ENCODE results near the gene HBG1.
A peak's percentile ranks its signal among the peaks of the same experiment; 100 is the strongest.

Gene HBG1

GRCh38 chr11:5227681-5228080, 22.0 kb downstream of the HBG1 start:
- no peak for DNase-seq (ENCODE audit: low read depth, low spot score)

GRCh38 chr11:5226732-5227310, 22.8 kb downstream of the HBG1 start, which contains the start of gene HBB:
HBB (minus strand) TSS chr11:5227071; CDS start chr11:5227021, 50 bp downstream.
- DNase-seq (ENCODE audit: low read depth, low spot score) = no peak

GRCh38 chr11:5225480-5225871, 24.2 kb downstream of the HBG1 start:
- no peak for DNase-seq (ENCODE audit: low read depth, low spot score)

DNA sequence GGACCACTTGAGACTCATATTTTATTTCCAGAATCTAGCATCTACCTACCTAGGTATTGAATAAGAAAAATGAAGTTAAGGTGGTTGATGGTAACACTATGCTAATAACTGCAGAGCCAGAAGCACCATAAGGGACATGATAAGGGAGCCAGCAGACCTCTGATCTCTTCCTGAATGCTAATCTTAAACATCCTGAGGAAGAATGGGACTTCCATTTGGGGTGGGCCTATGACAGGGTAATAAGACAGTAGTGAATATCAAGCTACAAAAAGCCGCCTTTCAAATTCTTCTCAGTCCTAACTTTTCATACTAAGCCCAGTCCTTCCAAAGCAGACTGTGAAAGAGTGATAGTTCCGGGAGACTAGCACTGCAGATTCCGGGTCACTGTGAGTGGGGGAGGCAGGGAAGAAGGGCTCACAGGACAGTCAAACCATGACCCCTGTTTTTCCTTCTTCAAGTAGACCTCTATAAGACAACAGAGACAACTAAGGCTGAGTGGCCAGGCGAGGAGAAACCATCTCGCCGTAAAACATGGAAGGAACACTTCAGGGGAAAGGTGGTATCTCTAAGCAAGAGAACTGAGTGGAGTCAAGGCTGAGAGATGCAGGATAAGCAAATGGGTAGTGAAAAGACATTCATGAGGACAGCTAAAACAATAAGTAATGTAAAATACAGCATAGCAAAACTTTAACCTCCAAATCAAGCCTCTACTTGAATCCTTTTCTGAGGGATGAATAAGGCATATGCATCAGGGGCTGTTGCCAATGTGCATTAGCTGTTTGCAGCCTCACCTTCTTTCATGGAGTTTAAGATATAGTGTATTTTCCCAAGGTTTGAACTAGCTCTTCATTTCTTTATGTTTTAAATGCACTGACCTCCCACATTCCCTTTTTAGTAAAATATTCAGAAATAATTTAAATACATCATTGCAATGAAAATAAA, 24.8 kb downstream of the HBG1 start:
- DNase-seq (ENCODE audit: low read depth, low spot score) = no peak

DNA sequence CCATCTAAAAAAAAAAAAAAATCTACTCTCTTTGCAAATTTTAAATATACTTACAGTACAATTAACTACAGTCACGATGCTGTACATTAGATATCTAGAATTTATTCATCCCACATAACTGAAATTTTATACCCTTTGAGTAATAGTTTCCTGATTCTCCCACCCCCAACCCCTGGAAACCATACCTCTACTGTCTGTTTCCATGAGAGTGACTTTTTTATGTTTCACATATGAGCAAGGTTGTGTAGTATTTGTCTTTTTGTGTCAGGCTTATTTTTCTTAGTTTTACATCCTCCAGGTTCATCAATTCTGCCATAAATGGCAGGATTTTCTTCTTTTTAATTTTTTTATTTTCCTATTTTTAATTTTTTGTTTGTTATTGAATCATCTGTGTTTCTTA, 26.0 kb downstream of the HBG1 start:
- DNase-seq (ENCODE audit: low read depth, low spot score) = no peak

GRCh38 chr11:5223146-5223545, 26.5 kb downstream of the HBG1 start:
- no peak for DNase-seq (ENCODE audit: low read depth, low spot score)

DNA sequence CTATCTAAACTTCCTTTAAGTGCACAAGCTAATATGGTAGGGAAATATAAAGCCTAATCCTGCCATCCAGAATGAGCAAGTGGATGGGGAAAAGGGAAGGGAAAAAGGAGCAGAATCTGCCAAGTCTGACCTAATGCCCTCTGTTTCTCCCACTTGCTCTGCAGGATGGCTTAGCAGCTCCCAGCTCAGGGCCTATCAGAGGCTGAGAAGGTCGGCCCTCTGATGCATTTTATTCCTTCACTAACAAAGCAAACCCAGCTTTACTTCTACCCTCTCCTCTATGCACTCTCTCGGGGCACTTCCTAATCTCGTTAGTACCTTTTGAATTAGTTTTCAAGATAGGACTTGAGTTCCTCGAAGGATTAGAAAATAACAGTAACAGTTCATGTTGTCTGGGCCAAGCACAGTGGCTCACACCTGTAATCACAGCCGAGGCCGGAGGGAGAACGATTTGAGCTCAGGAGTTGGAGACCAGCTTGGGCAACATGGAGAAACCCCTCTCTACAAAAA, 39.2 kb downstream of the HBG1 start:
- no peak for DNase-seq (ENCODE audit: low read depth, low spot score)

DNA sequence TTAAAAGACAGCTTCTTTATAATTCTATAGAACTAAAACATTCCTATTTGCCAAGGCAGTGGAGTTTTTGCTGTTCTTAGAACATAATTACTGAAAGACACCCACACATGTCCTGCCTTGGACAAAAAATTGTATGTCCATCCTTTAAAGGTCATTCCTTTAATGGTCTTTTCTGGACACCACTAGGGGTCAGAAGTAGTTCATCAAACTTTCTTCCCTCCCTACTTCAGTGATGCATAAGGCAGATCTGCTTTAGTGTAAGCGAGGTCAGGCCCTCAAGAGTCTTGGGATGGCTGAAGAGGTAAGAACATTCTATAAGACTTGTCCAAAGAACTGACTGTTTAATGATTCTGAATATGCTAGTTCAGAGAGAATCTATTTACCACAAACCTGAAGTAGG, 44.9 kb downstream of the HBG1 start:
- peak; percentile 61 for DNase-seq (ENCODE audit: low read depth, low spot score)

DNA sequence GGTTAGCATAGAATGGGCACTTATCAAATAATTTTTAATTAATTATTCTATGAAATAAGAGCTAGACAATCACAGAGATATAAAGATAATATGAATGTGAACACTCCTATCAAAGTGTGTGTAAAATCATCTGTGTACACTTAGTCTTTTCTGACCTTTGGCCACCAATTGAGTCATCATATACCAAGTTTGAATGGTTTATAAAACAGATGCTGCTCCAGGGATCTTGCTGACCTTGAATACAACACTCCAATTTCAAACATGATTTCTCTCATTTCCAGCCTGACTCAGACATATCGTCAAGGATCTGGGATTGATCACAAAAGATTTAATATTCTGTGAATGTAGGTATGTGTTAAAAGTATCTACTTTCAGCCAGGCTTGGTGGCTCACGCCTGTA, 46.3 kb downstream of the HBG1 start:
- DNase-seq (ENCODE audit: low read depth, low spot score) = no peak

GRCh38 chr11:5200582-5200981, 49.1 kb downstream of the HBG1 start, which contains the start of gene OR51V1:
OR51V1 (minus strand) TSS chr11:5200682; CDS start chr11:5200682, 0 bp downstream.
- no peak for DNase-seq (ENCODE audit: low read depth, low spot score)

DNA sequence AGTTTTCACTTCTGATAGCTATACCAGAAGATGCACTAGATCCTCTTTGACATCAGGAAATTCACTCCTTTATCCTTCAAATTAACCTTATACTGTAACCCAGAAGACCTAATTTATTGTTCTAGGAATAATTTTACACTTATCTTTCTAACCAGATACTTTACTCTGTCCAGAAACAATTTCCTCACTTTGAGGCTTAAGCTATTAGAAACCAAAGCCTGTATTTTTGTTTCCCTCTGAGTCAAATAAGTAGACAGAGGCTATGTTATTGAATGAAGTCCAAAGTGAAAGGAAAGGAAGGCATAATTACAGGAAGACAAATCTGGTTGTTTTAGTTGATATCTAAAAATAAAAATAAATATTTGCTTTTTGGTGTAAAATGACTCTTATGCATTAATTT, 51.4 kb downstream of the HBG1 start:
- DNase-seq (ENCODE audit: low read depth, low spot score) = no peak
